Thyroid gland (tissue), 4 donors: Measurements from ENCODE around the gene ADARB2.

ENCODE experiments used
- POLR2A ChIP-seq, 2 donors: fragments of 450-650 bp; IDR thresholded peaks; one replicate each; pipeline ENCODE4 v1.6.1; 2017; ENCODE audit warnings: antibody characterized with exemption in 2 of 2, mild to moderate bottlenecking in 2 of 2, moderate library complexity in 1 of 2
- TF ChIP-seq, protein P1 (sequence below), 6 experiments: fragments of 200-600 bp in 3 of 6; fragments of 450-650 bp in 3 of 6; sonication (generic) in 3 of 6; IDR thresholded peaks; one replicate each; pipeline ENCODE4 v1.5.1; 2016 to 2019; ENCODE audit warnings: antibody characterized with exemption in 6 of 6, mild to moderate bottlenecking in 2 of 6, inconsistent platforms in 1 of 6, moderate library complexity in 1 of 6

DNA sequence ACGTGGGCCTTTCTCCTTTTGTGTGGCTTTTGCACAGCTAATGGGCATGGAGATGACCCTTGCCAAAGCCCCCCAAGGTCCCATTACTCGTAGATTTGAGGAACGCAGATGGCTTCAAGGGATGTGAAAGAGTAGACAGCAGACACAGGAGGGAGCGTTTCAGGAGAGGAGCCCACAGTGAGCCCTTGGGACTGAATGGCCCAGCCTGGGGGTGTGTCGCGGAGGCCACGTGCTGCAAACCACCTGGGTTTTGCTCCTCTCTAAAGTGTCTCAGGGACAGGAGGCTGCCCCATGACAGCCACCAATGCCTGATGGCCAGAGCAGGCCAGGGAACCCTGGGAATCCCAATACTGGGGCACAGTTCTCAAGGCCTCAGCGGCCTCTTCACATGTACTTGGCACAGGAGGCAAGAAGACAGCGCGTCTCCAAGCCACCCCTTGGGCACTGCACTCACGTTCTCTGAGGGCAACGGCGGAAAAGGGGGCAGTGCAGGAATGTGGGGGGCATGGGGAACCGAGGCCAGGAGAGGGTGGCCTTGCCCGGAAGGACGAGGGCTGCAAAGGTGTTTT, 495.9 kb downstream of the ADARB2 start:
- TF ChIP-seq, protein P1, sequence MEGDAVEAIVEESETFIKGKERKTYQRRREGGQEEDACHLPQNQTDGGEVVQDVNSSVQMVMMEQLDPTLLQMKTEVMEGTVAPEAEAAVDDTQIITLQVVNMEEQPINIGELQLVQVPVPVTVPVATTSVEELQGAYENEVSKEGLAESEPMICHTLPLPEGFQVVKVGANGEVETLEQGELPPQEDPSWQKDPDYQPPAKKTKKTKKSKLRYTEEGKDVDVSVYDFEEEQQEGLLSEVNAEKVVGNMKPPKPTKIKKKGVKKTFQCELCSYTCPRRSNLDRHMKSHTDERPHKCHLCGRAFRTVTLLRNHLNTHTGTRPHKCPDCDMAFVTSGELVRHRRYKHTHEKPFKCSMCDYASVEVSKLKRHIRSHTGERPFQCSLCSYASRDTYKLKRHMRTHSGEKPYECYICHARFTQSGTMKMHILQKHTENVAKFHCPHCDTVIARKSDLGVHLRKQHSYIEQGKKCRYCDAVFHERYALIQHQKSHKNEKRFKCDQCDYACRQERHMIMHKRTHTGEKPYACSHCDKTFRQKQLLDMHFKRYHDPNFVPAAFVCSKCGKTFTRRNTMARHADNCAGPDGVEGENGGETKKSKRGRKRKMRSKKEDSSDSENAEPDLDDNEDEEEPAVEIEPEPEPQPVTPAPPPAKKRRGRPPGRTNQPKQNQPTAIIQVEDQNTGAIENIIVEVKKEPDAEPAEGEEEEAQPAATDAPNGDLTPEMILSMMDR (IDR thresholded peaks at IDR 0.05): no peak
- TF ChIP-seq POLR2A (IDR thresholded peaks at IDR 0.05): no peak
